GM12878 (cell line): ENCODE measurements around the gene ZBTB4. TPM values are rescaled to one million over a fixed set of nuclear protein-coding genes. Genes with fewer than 3 reads are reported as not detected.

ENCODE experiments used
- ATAC-seq: fragments of 200-7000 bp; cut with Tn5 transposase; 3 replicates; pipeline ENCODE4 v1.9.1; 2020; ENCODE audit warnings: mild to moderate bottlenecking, moderate library complexity
- BruUV-seq: library from RNA; stranded (reverse); fragments of 400-500 nt; replicated peaks from 2 replicates; lab custom pipeline; 2021; lab: Mats Ljungman, UMichigan
- CTCF ChIA-PET: fragments of 300-600 bp; sonication (Branson Sonifier 250); formaldehyde crosslinking; extraction: SDS; loops from one replicate; lab custom pipeline; 2021; ENCODE audit warnings: inconsistent platforms; lab: Yijun Ruan, JAX
- POLR2A ChIA-PET: fragments of 350-600 bp; formaldehyde crosslinking; extraction: SDS; loops from one replicate; lab custom pipeline; 2021; ENCODE audit warnings: inconsistent platforms; lab: Charles Lee
- RAD21 ChIA-PET: fragments of 300-600 bp; sonication (Branson Sonifier 250); formaldehyde crosslinking; loops from one replicate; lab custom pipeline; 2023; ENCODE audit warnings: antibody characterized with exemption; ENCODE audit not compliant: unreplicated experiment; lab: Charles Lee
- SMC1A ChIA-PET: fragments of 300-600 bp; sonication (Branson Sonifier 250); formaldehyde crosslinking; loops from one replicate; lab custom pipeline; 2023; ENCODE audit not compliant: unreplicated experiment, uncharacterized antibody; lab: Charles Lee
- DNase-seq: peaks from one replicate; pipeline ENCODE4 v3.0.0-alpha.2; 2011; ENCODE audit warnings: low read depth, low spot score
- FAIRE-seq: peaks from 3 replicates; lab custom pipeline; 2011; peaks lifted over from hg19 to GRCh38; lab: Jason Lieb, UNC
- H2AFZ ChIP-seq: 2 replicates; pipeline ENCODE4 v1.6.0; 2011; ENCODE audit warnings: low read depth, low read length, control low read depth; ENCODE audit not compliant: control insufficient read depth
- H3K27ac ChIP-seq: 2 replicates; pipeline ENCODE4 v1.5.1; 2011; ENCODE audit warnings: control low read depth; ENCODE audit not compliant: control insufficient read depth, insufficient read depth
- H3K27me3 ChIP-seq, 2 experiments: replicated peaks in 1 of 2; 2 replicates each; pipeline versions ENCODE4 v1.6.0 to v1.6.1; 2011; ENCODE audit warnings: low read length in 1 of 2; ENCODE audit not compliant: control insufficient read depth in 2 of 2, insufficient read depth in 2 of 2
- H3K36me3 ChIP-seq, 2 experiments: 2 replicates each; pipeline ENCODE4 v1.5.1; 2011; ENCODE audit warnings: low read length in 1 of 2; ENCODE audit not compliant: control insufficient read depth in 2 of 2, insufficient read depth in 2 of 2
- H3K4me1 ChIP-seq: 2 replicates; pipeline ENCODE4 v1.6.1; 2011; ENCODE audit warnings: mild to moderate bottlenecking, low read length, moderate library complexity, mixed read lengths; ENCODE audit not compliant: control insufficient read depth, insufficient read depth
- H3K4me2 ChIP-seq: 2 replicates; pipeline ENCODE4 v1.6.0; 2011; ENCODE audit warnings: control low read depth; ENCODE audit not compliant: control insufficient read depth, insufficient read depth
- H3K4me3 ChIP-seq: fragments of 200-600 bp; sonication (generic); 2 replicates; pipeline ENCODE4 v1.5.1; 2016
- H3K79me2 ChIP-seq: 2 replicates; pipeline ENCODE4 v1.6.0; 2011; ENCODE audit warnings: low read length; ENCODE audit not compliant: control insufficient read depth, insufficient read depth
- H3K9ac ChIP-seq: 2 replicates; pipeline ENCODE4 v1.8.0; 2011; ENCODE audit warnings: low read length, control low read depth, mixed read lengths; ENCODE audit not compliant: control insufficient read depth, insufficient read depth
- H3K9me3 ChIP-seq: replicated peaks from 3 replicates; pipeline ENCODE4 v1.5.1; 2011; ENCODE audit warnings: mild to moderate bottlenecking, low read length; ENCODE audit not compliant: control insufficient read depth, insufficient read depth
- H4K20me1 ChIP-seq: 2 replicates; pipeline ENCODE4 v1.6.0; 2011; ENCODE audit not compliant: control insufficient read depth, insufficient read depth
- ATF7 ChIP-seq: fragments of 450-650 bp; IDR thresholded peaks from 2 replicates; pipeline ENCODE4 v1.6.1; 2016; ENCODE audit warnings: low read depth, mild to moderate bottlenecking
- HCFC1 ChIP-seq: fragments of 150-350 bp; IDR thresholded peaks from 2 replicates; pipeline ENCODE4 v1.6.1; 2014; ENCODE audit warnings: low read length
- IRF3 ChIP-seq: fragments of 450-650 bp; IDR thresholded peaks from 2 replicates; pipeline ENCODE4 v1.6.1; 2014; ENCODE audit warnings: mild to moderate bottlenecking
- KDM1A ChIP-seq: fragments of 200-600 bp; sonication (generic); IDR thresholded peaks from 2 replicates; pipeline ENCODE4 v1.6.1; 2016; ENCODE audit warnings: borderline replicate concordance
- MTA2 ChIP-seq: fragments of 450-650 bp; IDR thresholded peaks from 2 replicates; pipeline ENCODE4 v1.6.1; 2016; ENCODE audit warnings: low read depth, mild to moderate bottlenecking, moderate library complexity
- RFX5 ChIP-seq: IDR thresholded peaks from 2 replicates; pipeline ENCODE4 v1.6.1; 2011; ENCODE audit warnings: low read depth, low read length, improper control_type of control experiment
- SIX5 ChIP-seq: IDR thresholded peaks from 2 replicates; pipeline ENCODE4 v1.6.1; 2011; ENCODE audit warnings: mild to moderate bottlenecking, low read depth, low read length, moderate library complexity; ENCODE audit not compliant: severe bottlenecking
- SUPT20H ChIP-seq: IDR thresholded peaks from 2 replicates; pipeline ENCODE4 v1.6.1; 2011; ENCODE audit warnings: low read depth, mild to moderate bottlenecking, low read length, moderate library complexity, borderline replicate concordance; ENCODE audit not compliant: control insufficient read depth
- TCF7 ChIP-seq: IDR thresholded peaks from 2 replicates; pipeline ENCODE4 v1.6.1; 2014; ENCODE audit warnings: antibody characterized with exemption, borderline replicate concordance
- WRNIP1 ChIP-seq: IDR thresholded peaks from 2 replicates; pipeline ENCODE4 v1.6.1; 2011; ENCODE audit warnings: low read depth, low read length, improper control_type of control experiment, borderline replicate concordance
- YY1 ChIP-seq: IDR thresholded peaks from 2 replicates; pipeline ENCODE4 v1.6.1; 2011; ENCODE audit warnings: low read depth, mild to moderate bottlenecking, low read length
- ZNF622 ChIP-seq: fragments of 450-650 bp; IDR thresholded peaks from 2 replicates; pipeline ENCODE4 v1.6.1; 2017; ENCODE audit warnings: mild to moderate bottlenecking, inconsistent platforms
- WGBS: methylation state at CpG from one replicate; pipeline ENCODE4 v1.1.6; 2016; ENCODE audit warnings: low lambda C conversion rate; ENCODE audit not compliant: insufficient replicate concordance, insufficient coverage; ENCODE audit errors: missing lambda C conversion rate; 5-methylcytosine and 5-hydroxymethylcytosine counted together
- in situ Hi-C: fragments of 300-500 bp; cut with MboI; formaldehyde crosslinking; loops from 9 replicates; pipeline ENCODE4 v1.14.3; 2018; ENCODE audit warnings: mixed read lengths
- intact Hi-C: fragments of 100-400 bp; cut with micrococcal nuclease; formaldehyde crosslinking; loops from one replicate; pipeline ENCODE4 v1.14.2; 2022; ENCODE audit not compliant: unreplicated experiment
- polyA plus RNA-seq, 11 experiments: library from polyadenylated mRNA; depleted of rRNA in 4 of 11; unstranded in 6 of 11; stranded (reverse) in 5 of 11; fragments of >200 nt; fragmentation: Nextera tagmentation in 4 of 11; fragmentation: Illumina TruSeq in 1 of 11; extraction: Ambion mirVana in 4 of 11; extraction: Trizol in 1 of 11; gene quantifications; 1 replicate in 1 of 11; 2 replicates in 10 of 11; pipeline versions ENCODE4 v1.2.1 to v1.2.3, GENCODE V29; 2011 to 2016; ENCODE audit warnings: inconsistent platforms in 2 of 11, missing spikeins in 2 of 11, low read depth in 1 of 11
- total RNA-seq, 4 experiments: library from RNA; depleted of rRNA in 3 of 4; stranded (reverse); fragments of >200 nt in 3 of 4; fragmentation: Illumina TruSeq in 1 of 4; extraction: Trizol in 1 of 4; gene quantifications; 2 replicates each; pipeline versions ENCODE4 v1.2.1 to v1.2.3, GENCODE V29; 2013 to 2021
- TF ChIP-seq, protein P1 (sequence below): fragments of 450-650 bp; formaldehyde crosslinking; IDR thresholded peaks from 2 replicates; pipeline ENCODE4 v1.5.0; 2022; ENCODE audit warnings: mild to moderate bottlenecking, missing genetic modification characterization
- TF ChIP-seq, protein P2 (sequence below), 3 experiments: IDR thresholded peaks in 2 of 3; conservative IDR thresholded peaks in 1 of 3; 2 replicates each; pipeline ENCODE4 v1.5.1; 2011; ENCODE audit warnings: low read depth in 3 of 3, low read length in 3 of 3, mild to moderate bottlenecking in 3 of 3, control low read depth in 2 of 3, moderate library complexity in 2 of 3, inconsistent platforms in 1 of 3, mixed read lengths in 1 of 3; ENCODE audit not compliant: control insufficient read depth in 2 of 3, insufficient read depth in 1 of 3; ENCODE audit errors: extremely low read depth in 1 of 3

ZBTB4 gene
- total and polyA plus RNA-seq, 10 of the 15 experiments (the other 5 are each of a cell fraction or from before 2014, with no cell fraction given), result 2.0 to 14.9 (median 6.9) TPM

DNA sequence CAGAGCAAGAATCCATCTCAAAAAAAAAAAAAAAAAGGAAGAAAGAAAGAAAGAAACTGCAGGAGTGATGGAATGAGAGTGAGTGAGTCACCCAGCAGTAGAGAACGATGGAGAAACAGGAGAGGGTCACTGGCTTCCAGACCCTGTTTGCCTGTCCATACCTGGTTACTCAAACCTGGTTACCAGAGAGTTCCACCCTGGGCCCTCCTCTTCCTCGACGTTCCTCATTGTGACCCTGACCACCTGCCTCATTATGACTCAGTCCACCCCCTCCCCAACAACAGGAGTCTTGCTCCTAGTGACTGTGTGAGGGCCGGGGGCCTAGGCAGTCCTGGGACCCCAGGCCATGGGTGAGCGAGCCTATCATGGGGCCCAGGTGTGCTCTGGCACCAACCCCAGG lies 50.9 kb downstream of the ZBTB4 start, which contains the start of gene SPEM3:
Gene SPEM3, plus strand, starts transcription at position 301 of the 400 bp plus-strand sequence. Its CDS starts 46 bp downstream, at position 347.
- ATAC-seq (no peak), DNase-seq (no peak)
- 0% methylated on average over 5 of the region's 5 CpGs for WGBS
- Histone ChIP-seq H3K4me2 (no peak within 1 kb of the TSS), H3K27me3 (no peaks in the 10 kb centered on the region; a peak in 1 of 4 replicates), H3K9me3 (no peaks in the 10 kb centered on the region), H3K4me1 (no peaks in the 10 kb centered on the region), H3K9ac (no peak within 1 kb of the TSS), H3K79me2 (no peaks in the 10 kb centered on the region), H4K20me1 (no peaks in the 10 kb centered on the region), H3K36me3 (no peaks in the 10 kb centered on the region), H3K4me3 (no peak within 1 kb of the TSS)
- CTCF ChIA-PET, result no interaction called here
- SMC1A ChIA-PET, result interaction anchor here (0.6 to 0.8 kb wide), 2 partner anchors 25 to 384 kb away, joined by 3 read pairs; no protein-coding TSS in a partner anchor
- intact Hi-C loops, result no loop called here
- TF ChIP-seq ZNF622 (no peak), IRF3 (no peak), SIX5 (no peak), WRNIP1 (no peak), YY1 (no peak), KDM1A (no peak), RFX5 (no peak), MTA2 (no peak), SUPT20H (no peak), ATF7 (no peak), TCF7 (no peak), HCFC1 (no peak)
- TF ChIP-seq, protein P1, sequence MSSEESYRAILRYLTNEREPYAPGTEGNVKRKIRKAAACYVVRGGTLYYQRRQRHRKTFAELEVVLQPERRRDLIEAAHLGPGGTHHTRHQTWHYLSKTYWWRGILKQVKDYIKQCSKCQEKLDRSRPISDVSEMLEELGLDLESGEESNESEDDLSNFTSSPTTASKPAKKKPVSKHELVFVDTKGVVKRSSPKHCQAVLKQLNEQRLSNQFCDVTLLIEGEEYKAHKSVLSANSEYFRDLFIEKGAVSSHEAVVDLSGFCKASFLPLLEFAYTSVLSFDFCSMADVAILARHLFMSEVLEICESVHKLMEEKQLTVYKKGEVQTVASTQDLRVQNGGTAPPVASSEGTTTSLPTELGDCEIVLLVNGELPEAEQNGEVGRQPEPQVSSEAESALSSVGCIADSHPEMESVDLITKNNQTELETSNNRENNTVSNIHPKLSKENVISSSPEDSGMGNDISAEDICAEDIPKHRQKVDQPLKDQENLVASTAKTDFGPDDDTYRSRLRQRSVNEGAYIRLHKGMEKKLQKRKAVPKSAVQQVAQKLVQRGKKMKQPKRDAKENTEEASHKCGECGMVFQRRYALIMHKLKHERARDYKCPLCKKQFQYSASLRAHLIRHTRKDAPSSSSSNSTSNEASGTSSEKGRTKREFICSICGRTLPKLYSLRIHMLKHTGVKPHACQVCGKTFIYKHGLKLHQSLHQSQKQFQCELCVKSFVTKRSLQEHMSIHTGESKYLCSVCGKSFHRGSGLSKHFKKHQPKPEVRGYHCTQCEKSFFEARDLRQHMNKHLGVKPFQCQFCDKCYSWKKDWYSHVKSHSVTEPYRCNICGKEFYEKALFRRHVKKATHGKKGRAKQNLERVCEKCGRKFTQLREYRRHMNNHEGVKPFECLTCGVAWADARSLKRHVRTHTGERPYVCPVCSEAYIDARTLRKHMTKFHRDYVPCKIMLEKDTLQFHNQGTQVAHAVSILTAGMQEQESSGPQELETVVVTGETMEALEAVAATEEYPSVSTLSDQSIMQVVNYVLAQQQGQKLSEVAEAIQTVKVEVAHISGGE (CRISPR knock-in tag), result no peak
- TF ChIP-seq, protein P2, sequence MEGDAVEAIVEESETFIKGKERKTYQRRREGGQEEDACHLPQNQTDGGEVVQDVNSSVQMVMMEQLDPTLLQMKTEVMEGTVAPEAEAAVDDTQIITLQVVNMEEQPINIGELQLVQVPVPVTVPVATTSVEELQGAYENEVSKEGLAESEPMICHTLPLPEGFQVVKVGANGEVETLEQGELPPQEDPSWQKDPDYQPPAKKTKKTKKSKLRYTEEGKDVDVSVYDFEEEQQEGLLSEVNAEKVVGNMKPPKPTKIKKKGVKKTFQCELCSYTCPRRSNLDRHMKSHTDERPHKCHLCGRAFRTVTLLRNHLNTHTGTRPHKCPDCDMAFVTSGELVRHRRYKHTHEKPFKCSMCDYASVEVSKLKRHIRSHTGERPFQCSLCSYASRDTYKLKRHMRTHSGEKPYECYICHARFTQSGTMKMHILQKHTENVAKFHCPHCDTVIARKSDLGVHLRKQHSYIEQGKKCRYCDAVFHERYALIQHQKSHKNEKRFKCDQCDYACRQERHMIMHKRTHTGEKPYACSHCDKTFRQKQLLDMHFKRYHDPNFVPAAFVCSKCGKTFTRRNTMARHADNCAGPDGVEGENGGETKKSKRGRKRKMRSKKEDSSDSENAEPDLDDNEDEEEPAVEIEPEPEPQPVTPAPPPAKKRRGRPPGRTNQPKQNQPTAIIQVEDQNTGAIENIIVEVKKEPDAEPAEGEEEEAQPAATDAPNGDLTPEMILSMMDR (IDR thresholded peaks at IDR 0.05 in 2 of 3, conservative IDR thresholded peaks at IDR 0.05 in 1 of 3; ENCODE audit: control insufficient read depth in 2 of 3, extremely low read depth in 1 of 3, insufficient read depth in 1 of 3, low read depth in 3 of 3, low read length in 3 of 3), result no peak
- TF ChIP-seq, all 136 proteins: peak for 0
- RAD21 ChIA-PET, result no interaction called here
- POLR2A ChIA-PET, result no interaction called here
- H2AFZ ChIP-seq, result no peak within 1 kb of the TSS
- BruUV-seq, result no TSS peak
- in situ Hi-C loops, result no loop called here
- H3K27ac ChIP-seq, result no peak within 1 kb of the TSS
- no peak for FAIRE-seq
